Astrocyte (in vitro differentiated cells and primary cell): ENCODE results near the gene NCK2. TPM values are rescaled to one million over a fixed set of nuclear protein-coding genes. Genes with fewer than 3 reads are reported as not detected.

Experiments
- DNase-seq: peaks from one replicate; pipeline ENCODE4 v3.0.0-alpha.2; 2010; ENCODE audit warnings: low read depth
- FAIRE-seq: peaks from 2 replicates; lab custom pipeline; 2011; peaks lifted over from hg19 to GRCh38; lab: Jason Lieb, UNC
- H2AFZ ChIP-seq: 2 replicates; pipeline ENCODE4 v1.6.0; 2012; ENCODE audit warnings: low read depth, low read length, inconsistent platforms
- H3K27ac ChIP-seq: 2 replicates; pipeline ENCODE4 v1.5.1; 2011; ENCODE audit warnings: low read depth, low read length, inconsistent platforms
- H3K27me3 ChIP-seq: 2 replicates; pipeline ENCODE4 v1.6.0; 2011; ENCODE audit warnings: low read length, inconsistent platforms; ENCODE audit not compliant: insufficient read depth
- H3K36me3 ChIP-seq: 2 replicates; pipeline ENCODE4 v1.5.1; 2011; ENCODE audit warnings: low read length, inconsistent platforms; ENCODE audit not compliant: insufficient read depth
- H3K4me1 ChIP-seq: 2 replicates; pipeline ENCODE4 v1.5.1; 2011; ENCODE audit warnings: low read length, inconsistent platforms; ENCODE audit not compliant: insufficient read depth
- H3K4me2 ChIP-seq: 2 replicates; pipeline ENCODE4 v1.6.0; 2012; ENCODE audit warnings: low read length, inconsistent platforms
- H3K4me3 ChIP-seq: 2 replicates; pipeline ENCODE4 v1.5.1; 2011; ENCODE audit warnings: low read depth, mild to moderate bottlenecking, low read length, inconsistent platforms; ENCODE audit not compliant: insufficient read depth
- H3K79me2 ChIP-seq: 2 replicates; pipeline ENCODE4 v1.6.0; 2012; ENCODE audit warnings: mild to moderate bottlenecking, low read length, inconsistent platforms; ENCODE audit not compliant: insufficient read depth
- H3K9ac ChIP-seq: 2 replicates; pipeline ENCODE4 v1.6.0; 2012; ENCODE audit warnings: mild to moderate bottlenecking, low read length, inconsistent platforms
- H3K9me3 ChIP-seq: 2 replicates; pipeline ENCODE4 v1.5.1; 2012; ENCODE audit warnings: low read depth, mild to moderate bottlenecking, low read length, inconsistent platforms; ENCODE audit not compliant: insufficient read depth
- H4K20me1 ChIP-seq: 2 replicates; pipeline ENCODE4 v1.6.0; 2012; ENCODE audit warnings: low read length, inconsistent platforms; ENCODE audit not compliant: insufficient read depth
- H3K27ac Mint-ChIP-seq: one replicate; pipeline ENCODE4 v1.8.0; 2021; ENCODE audit warnings: mild to moderate bottlenecking, mixed read lengths; ENCODE audit not compliant: unreplicated experiment
- H3K27me3 Mint-ChIP-seq: one replicate; pipeline ENCODE4 v1.8.0; 2021; ENCODE audit warnings: low read depth, mixed read lengths; ENCODE audit not compliant: unreplicated experiment
- H3K36me3 Mint-ChIP-seq: one replicate; pipeline ENCODE4 v1.8.0; 2021; ENCODE audit warnings: low read depth, mixed read lengths; ENCODE audit not compliant: unreplicated experiment
- H3K4me1 Mint-ChIP-seq: one replicate; pipeline ENCODE4 v1.8.0; 2021; ENCODE audit warnings: low read depth, mixed read lengths; ENCODE audit not compliant: unreplicated experiment
- H3K4me3 Mint-ChIP-seq: one replicate; pipeline ENCODE4 v1.8.0; 2021; ENCODE audit warnings: mild to moderate bottlenecking, moderate library complexity, mixed read lengths; ENCODE audit not compliant: unreplicated experiment
- H3K9me3 Mint-ChIP-seq: one replicate; pipeline ENCODE4 v1.8.0; 2021; ENCODE audit warnings: mild to moderate bottlenecking, mixed read lengths; ENCODE audit not compliant: unreplicated experiment
- CTCF ChIP-seq: IDR thresholded peaks from 2 replicates; pipeline ENCODE4 v1.5.1; 2011; ENCODE audit warnings: low read depth, mild to moderate bottlenecking, inconsistent platforms, low read length, moderate library complexity; ENCODE audit not compliant: insufficient read depth
- EZH2 ChIP-seq: IDR thresholded peaks from 2 replicates; pipeline ENCODE4 v1.6.1; 2012; ENCODE audit warnings: mild to moderate bottlenecking, low read length, inconsistent platforms; ENCODE audit not compliant: insufficient read depth
- total RNA-seq: library from RNA; stranded (reverse); gene quantifications from 2 replicates; pipeline ENCODE4 v1.2.1, GENCODE V29; 2021

NCK2 gene
- total RNA-seq, 1 donor from 2014 or later, result 61.6 TPM

GRCh38 chr2:105768176-105768575 is 23.5 kb downstream of the NCK2 start:
- no peak overlapping the region for H3K27ac Mint-ChIP-seq
- no peak overlapping the region for H3K27ac ChIP-seq
- no peak overlapping the region for H2AFZ ChIP-seq
- H3K79me2 ChIP-seq, result peaks cover 90% of the 10 kb centered on the region
- H3K27me3 ChIP-seq, result no peaks in the 10 kb centered on the region
- peaks cover 3% of the 10 kb centered on the region for H3K36me3 Mint-ChIP-seq
- no peak overlapping the region for H3K4me3 ChIP-seq
- H3K9ac ChIP-seq, result no peak overlapping the region
- peaks cover 81% of the 10 kb centered on the region for H4K20me1 ChIP-seq
- no peaks in the 10 kb centered on the region for H3K27me3 Mint-ChIP-seq
- no peaks in the 10 kb centered on the region for H3K9me3 Mint-ChIP-seq
- DNase-seq (no peak), FAIRE-seq (no peak)
- no peak overlapping the region for H3K4me3 Mint-ChIP-seq
- H3K36me3 ChIP-seq, result no peaks in the 10 kb centered on the region
- TF ChIP-seq EZH2 (no peak), CTCF (no peak)
- H3K4me2 ChIP-seq, result no peak overlapping the region
- peaks cover 31% of the 10 kb centered on the region for H3K4me1 Mint-ChIP-seq
- peaks cover 4% of the 10 kb centered on the region for H3K4me1 ChIP-seq
- H3K9me3 ChIP-seq, result no peaks in the 10 kb centered on the region

GRCh38 chr2:105768961-105769452 is 24.3 kb downstream of the NCK2 start:
- no peak overlapping the region for H3K9ac ChIP-seq
- no peak overlapping the region for H3K4me3 Mint-ChIP-seq
- H2AFZ ChIP-seq, result no peak overlapping the region
- H3K4me1 ChIP-seq, result peaks cover 4% of the 10 kb centered on the region
- H3K4me1 Mint-ChIP-seq, result peaks cover 33% of the 10 kb centered on the region
- H3K9me3 Mint-ChIP-seq, result peaks cover 2% of the 10 kb centered on the region
- no peaks in the 10 kb centered on the region for H3K36me3 ChIP-seq
- DNase-seq, result peak; percentile 67
- TF ChIP-seq EZH2 (no peak), CTCF (no peak)
- H3K9me3 ChIP-seq, result no peaks in the 10 kb centered on the region
- peak overlapping the region; percentile 44 for H3K27ac ChIP-seq
- no peak overlapping the region for H3K4me3 ChIP-seq
- H3K27ac Mint-ChIP-seq, result peak overlapping the region; percentile 74
- FAIRE-seq, result no peak
- peaks cover 87% of the 10 kb centered on the region for H3K79me2 ChIP-seq
- H3K27me3 Mint-ChIP-seq, result no peaks in the 10 kb centered on the region
- peaks cover 3% of the 10 kb centered on the region for H3K36me3 Mint-ChIP-seq
- H3K4me2 ChIP-seq, result peak overlapping the region; percentile 59
- H4K20me1 ChIP-seq, result peaks cover 79% of the 10 kb centered on the region
- no peaks in the 10 kb centered on the region for H3K27me3 ChIP-seq

DNA sequence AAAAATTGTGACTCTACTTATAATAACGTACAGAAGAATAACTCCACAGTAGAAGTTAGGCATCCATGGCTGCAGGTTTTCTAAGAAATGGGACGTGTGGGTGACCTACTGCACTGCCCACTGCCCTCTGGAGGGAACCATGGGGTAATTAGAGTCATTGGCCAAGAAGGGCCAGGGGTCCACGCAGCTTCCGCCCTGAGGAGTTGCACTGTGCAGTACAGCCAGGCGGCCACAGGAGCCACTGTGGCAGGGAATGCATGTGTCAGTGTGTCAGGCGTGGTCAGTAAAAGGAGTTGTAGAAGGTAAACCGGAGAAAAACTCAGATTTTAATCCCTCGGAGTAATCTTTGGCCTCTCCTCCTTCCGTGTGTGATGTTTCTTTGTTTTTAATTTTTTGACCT is 24.8 kb downstream of the NCK2 start:
- Mint-ChIP-seq H3K4me1 (peaks cover 33% of the 10 kb centered on the region), H3K9me3 (peaks cover 2% of the 10 kb centered on the region), H3K36me3 (peaks cover 3% of the 10 kb centered on the region), H3K27ac (peak overlapping the region; percentile 74), H3K27me3 (no peaks in the 10 kb centered on the region), H3K4me3 (no peak overlapping the region)
- no peak overlapping the region for H2AFZ ChIP-seq
- H3K4me3 ChIP-seq, result no peak overlapping the region
- peaks cover 4% of the 10 kb centered on the region for H3K4me1 ChIP-seq
- no peaks in the 10 kb centered on the region for H3K9me3 ChIP-seq
- FAIRE-seq (no peak), DNase-seq (no peak)
- H3K9ac ChIP-seq, result no peak overlapping the region
- peak; percentile 12 for TF ChIP-seq CTCF
- no peak for TF ChIP-seq EZH2
- peak overlapping the region; percentile 44 for H3K27ac ChIP-seq
- no peaks in the 10 kb centered on the region for H3K27me3 ChIP-seq
- H3K4me2 ChIP-seq, result peak overlapping the region; percentile 59
- no peaks in the 10 kb centered on the region for H3K36me3 ChIP-seq
- H3K79me2 ChIP-seq, result peaks cover 87% of the 10 kb centered on the region
- H4K20me1 ChIP-seq, result peaks cover 80% of the 10 kb centered on the region
